ENCODE measurements around the gene SPP2. TPM values are rescaled to one million over a fixed set of nuclear protein-coding genes. Genes with fewer than 3 reads are reported as not detected.

The SPP2 gene
- total and polyA plus RNA-seq, 2 of the 8 experiments (the other 6 are each of a cell fraction or from before 2014, with no cell fraction given) = not detected

- Histone ChIP-seq H4K8ac (ENCODE audit: extremely low read depth, insufficient read depth, low read length) (no peak overlapping the region), H3K4ac (replicated peaks; ENCODE audit: insufficient read length, low read depth, low read length) (no peak overlapping the region), H4K91ac (replicated peaks; ENCODE audit: insufficient read length, low read length) (no peak overlapping the region), H3K79me1 (ENCODE audit: low read depth, low read length) (no peaks in the 10 kb centered on the region), H3K4me1 (replicated peaks in 1 of 4; ENCODE audit: control insufficient read depth in 3 of 4, insufficient read depth in 4 of 4, low read length in 3 of 4) (no peaks in the 10 kb centered on the region), H3K79me2 (ENCODE audit: control insufficient read depth in 1 of 2, insufficient read depth in 2 of 2, low read length in 2 of 2) (no peaks in the 10 kb centered on the region), H2BK120ac (replicated peaks; ENCODE audit: low read depth, low read length) (no peak overlapping the region), H4K20me1 (replicated peaks in 1 of 2; ENCODE audit: control insufficient read depth in 1 of 2, insufficient read depth in 2 of 2, low read length in 2 of 2) (no peaks in the 10 kb centered on the region), H2BK5ac (ENCODE audit: low read depth, low read length) (no peak overlapping the region), H2BK12ac (ENCODE audit: low read depth, low read length) (no peak overlapping the region), H2BK15ac (ENCODE audit: low read length) (no peak overlapping the region), H3K27me3 (replicated peaks in 1 of 4; ENCODE audit: control insufficient read depth in 3 of 4, extremely low read depth in 1 of 4, insufficient read depth in 3 of 4, low read length in 3 of 4) (no peaks in the 10 kb centered on the region), H3K9ac (replicated peaks in 1 of 4; ENCODE audit: extremely low read depth in 1 of 4, low read depth in 3 of 4, low read length in 3 of 4) (no peak overlapping the region), H2AK5ac (ENCODE audit: low read depth, low read length) (no peak overlapping the region), H3K23me2 (ENCODE audit: low read depth, low read length) (no peaks in the 10 kb centered on the region), H3K23ac (ENCODE audit: insufficient read length) (no peak overlapping the region), H3K56ac (replicated peaks; ENCODE audit: insufficient read length, low read depth, low read length) (no peak overlapping the region), H2AFZ (ENCODE audit: low read length) (no peak overlapping the region), H3K27ac (ENCODE audit: low read depth, low read length) (no peak overlapping the region), H3K14ac (ENCODE audit: insufficient read length) (no peak overlapping the region), H2BK20ac (ENCODE audit: low read length) (no peak overlapping the region), H3K36me3 (ENCODE audit: control insufficient read depth in 2 of 4, insufficient read depth in 4 of 4, low read length in 3 of 4) (no peaks in the 10 kb centered on the region), H3K4me2 (ENCODE audit: insufficient read depth in 1 of 2, low read depth in 2 of 2, low read length in 2 of 2) (no peak overlapping the region), H3K18ac (ENCODE audit: extremely low read depth, low read length) (no peak overlapping the region), H3K9me3 (ENCODE audit: insufficient read depth in 2 of 2, low read depth in 1 of 2, low read length in 1 of 2) (no peaks in the 10 kb centered on the region), H3K4me3 (ENCODE audit: extremely low read depth in 1 of 4, insufficient read depth in 2 of 4, low read depth in 3 of 4, low read length in 4 of 4) (no peak overlapping the region), H4K5ac (ENCODE audit: insufficient read length, low read depth, low read length) (no peak overlapping the region)
- DNase-seq (ENCODE audit: low read depth in 1 of 2, low spot score in 2 of 2) = no peak
- FAIRE-seq = no peak
- 47% methylated on average over 2 of the region's 2 CpGs; no CpG with 5 or more reads in 1 of the 2 experiments for WGBS, 2 experiments (ENCODE audit: extremely low coverage in 1 of 2, insufficient coverage in 1 of 2, insufficient read length in 1 of 2, insufficient replicate concordance in 2 of 2, low coverage in 1 of 2, low lambda C conversion rate in 2 of 2, missing lambda C conversion rate in 1 of 2)
- ChIA-PET POLR2A (ENCODE audit: partially characterized antibody) (no interaction called here), CTCF (ENCODE audit: partially characterized antibody) (no interaction called here)
- TF ChIP-seq CREB1 (IDR thresholded peaks at IDR 0.05) = no peak
- TF ChIP-seq ATF2 (IDR thresholded peaks at IDR 0.05; ENCODE audit: low read length) = no peak
- no peak for TF ChIP-seq FOSL1 (IDR thresholded peaks at IDR 0.05; ENCODE audit: insufficient read depth, low read depth, low read length)
- no peak for TF ChIP-seq NANOG (IDR thresholded peaks at IDR 0.05; ENCODE audit: insufficient read depth, low read depth, low read length, poor library complexity, severe bottlenecking)
- TF ChIP-seq YY1 (IDR thresholded peaks at IDR 0.05; ENCODE audit: low read depth, low read length) = no peak
- TF ChIP-seq CEBPB (IDR thresholded peaks at IDR 0.05; ENCODE audit: low read depth, low read length) = no peak
- TF ChIP-seq SIN3A (conservative IDR thresholded peaks at IDR 0.05 in 1 of 2, IDR thresholded peaks at IDR 0.05 in 1 of 2; ENCODE audit: low read depth in 1 of 2, low read length in 2 of 2) = no peak
- TF ChIP-seq SRF (IDR thresholded peaks at IDR 0.05; ENCODE audit: low read depth, low read length) = no peak
- no peak for TF ChIP-seq USF2 (IDR thresholded peaks at IDR 0.05; ENCODE audit: low read length)
- no peak for TF ChIP-seq EZH2 (IDR thresholded peaks at IDR 0.05; ENCODE audit: low read depth, low read length, severe bottlenecking)
- TF ChIP-seq POU5F1 (IDR thresholded peaks at IDR 0.05; ENCODE audit: low read depth, low read length) = no peak
- no peak for TF ChIP-seq HDAC2 (IDR thresholded peaks at IDR 0.05; ENCODE audit: borderline replicate concordance in 1 of 2, low read depth in 2 of 2, low read length in 2 of 2)
Observed at GRCh38 chr2:234031207-234031606, 19.3 kb upstream of the SPP2 start.

Measured in H1 (cell line).